CD4-positive, alpha-beta T cell treated with Interleukin-15 for 1 hour (primary cell): ENCODE results near the gene RIMS1.
"Not testable (repeated sequence)": the region's sequence is repeated elsewhere in the genome, so short reads cannot be mapped to it uniquely, and the experiment has no call there.

Source experiments
- DNase-seq: peaks from one replicate; pipeline ENCODE4 v3.0.0-alpha.2; 2020

The RIMS1 gene

DNA sequence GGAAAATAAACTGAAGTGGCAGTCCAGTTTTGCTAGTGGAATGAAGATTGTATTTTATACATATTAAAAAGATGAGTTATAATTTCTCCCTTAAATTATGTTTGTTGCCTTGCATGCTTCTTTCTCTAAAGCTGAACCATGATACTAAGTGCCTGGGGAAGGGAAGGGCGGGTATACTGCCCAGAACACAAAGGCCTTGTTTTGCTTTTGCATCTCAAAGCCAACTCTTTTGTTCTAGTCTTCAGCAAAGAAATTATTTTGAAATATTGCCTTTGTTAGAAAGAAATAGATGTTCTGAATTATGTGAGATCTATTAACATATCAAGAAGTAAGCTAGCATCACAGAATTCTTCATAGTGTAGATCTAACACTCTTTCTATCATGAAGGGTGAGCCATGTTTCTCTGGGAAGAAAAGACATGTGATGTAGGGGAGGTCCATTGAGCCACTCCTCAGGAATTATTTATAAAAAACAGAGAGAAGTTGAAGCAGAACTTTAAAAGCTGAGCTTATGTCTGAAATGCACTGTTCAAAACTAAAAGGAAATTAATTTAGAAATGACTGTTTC, 108.4 kb downstream of the RIMS1 start:
- DNase-seq = no peak

DNA sequence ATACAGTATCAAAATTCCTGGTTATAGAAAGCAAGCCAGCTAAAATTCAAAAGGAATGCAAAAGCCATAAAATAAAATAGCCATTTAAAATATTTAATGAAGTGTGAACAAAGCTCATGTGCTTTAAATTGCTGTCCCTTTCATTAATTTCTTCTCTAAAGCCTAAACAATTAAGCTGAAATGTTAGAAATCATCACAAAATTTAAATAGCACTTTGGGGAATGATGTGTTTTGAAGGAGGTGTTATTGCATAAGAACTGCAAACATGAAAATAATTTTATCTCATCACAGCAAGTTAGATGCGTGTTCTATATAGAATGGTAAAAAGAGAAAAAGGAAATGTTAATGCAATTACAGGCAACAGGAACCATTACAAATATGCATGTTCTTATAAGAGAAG, 111.0 kb downstream of the RIMS1 start:
- no peak for DNase-seq

DNA sequence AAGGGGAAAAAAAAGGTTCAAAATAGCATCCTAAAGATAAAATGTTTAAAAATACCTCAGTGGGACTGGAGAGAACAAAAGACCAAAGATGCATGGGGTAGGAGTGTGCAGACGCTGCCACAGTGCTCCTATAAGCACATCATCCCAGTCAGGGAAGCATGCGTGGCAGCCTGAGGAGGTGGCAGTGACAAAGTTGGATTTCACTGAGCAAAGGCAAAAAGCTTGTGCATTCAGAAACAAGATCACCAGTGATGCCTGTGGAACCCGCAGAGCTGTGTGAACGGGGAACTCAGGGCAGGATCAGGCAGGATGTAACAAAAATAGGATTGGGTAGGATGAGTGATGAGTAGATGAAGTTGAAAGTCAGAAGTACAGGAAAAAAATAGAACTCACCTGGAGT, 116.1 kb downstream of the RIMS1 start:
- no peak for DNase-seq

- not testable (repeated sequence) for DNase-seq
Measured at GRCh38 chr6:72006591-72006990, 120.2 kb downstream of the RIMS1 start.

- DNase-seq = no peak
Measured at GRCh38 chr6:72022830-72023229, 136.5 kb downstream of the RIMS1 start.

- DNase-seq = no peak
Measured at GRCh38 chr6:72031471-72031870, 145.1 kb downstream of the RIMS1 start.

GRCh38 chr6:72032086-72032485, 145.7 kb downstream of the RIMS1 start:
- no peak for DNase-seq

DNA sequence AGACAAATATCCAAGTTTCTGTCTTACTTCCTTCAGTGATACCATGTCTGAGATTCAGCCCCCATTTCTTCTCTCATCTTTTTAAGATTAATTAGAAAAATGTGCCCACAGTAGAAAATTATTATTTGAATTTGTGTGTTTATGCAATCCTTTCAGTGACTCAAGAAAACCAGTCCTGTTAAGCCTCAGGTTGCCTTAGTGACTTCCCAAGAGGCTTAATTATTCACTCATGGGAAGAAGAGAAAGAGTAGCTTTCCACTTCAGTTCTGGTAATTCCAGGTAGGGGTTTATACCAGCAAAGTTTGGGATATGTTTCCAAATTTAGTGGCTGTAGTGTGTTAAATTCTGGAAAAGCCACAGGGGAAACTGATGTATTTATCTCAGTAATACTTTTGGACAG, 149.1 kb downstream of the RIMS1 start:
- no peak for DNase-seq

DNA sequence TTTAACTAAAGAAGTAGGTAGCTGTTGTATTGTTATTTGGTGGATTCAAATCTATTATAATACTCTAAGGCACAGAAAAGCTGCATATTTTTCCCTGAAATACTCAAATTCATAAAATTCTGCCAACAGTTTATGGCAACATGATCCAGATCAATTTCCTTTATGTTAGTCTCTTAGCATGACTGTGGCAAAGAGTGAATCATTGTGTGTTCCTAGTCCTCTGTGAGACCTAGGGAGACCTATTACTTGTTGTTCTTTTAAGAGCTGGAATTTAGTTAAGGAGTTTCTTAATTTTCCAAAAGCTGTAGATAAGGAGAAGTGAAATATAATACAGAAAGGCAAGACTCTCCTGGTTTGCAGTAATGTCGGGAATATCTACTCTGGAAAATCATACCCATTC, 149.6 kb downstream of the RIMS1 start:
- DNase-seq = no peak

DNA sequence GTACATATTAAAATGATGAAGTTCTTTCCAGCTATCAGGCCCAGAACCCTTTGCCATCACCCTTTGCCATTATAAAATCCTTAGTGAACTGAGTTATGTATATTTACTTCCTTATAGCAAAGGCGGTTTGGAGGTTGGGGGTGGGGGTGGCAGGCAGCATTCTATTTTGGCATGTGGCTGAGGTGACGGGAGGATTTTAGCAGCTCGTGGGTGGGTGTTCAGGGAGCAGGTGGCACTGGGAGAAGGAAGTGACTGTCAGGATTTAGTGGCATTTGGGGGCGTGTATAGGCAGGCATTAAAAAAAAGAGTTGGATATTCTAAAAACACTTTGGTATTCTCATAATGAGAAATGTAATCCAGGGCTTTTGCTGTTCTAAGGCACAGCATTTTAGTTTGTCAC, 150.7 kb downstream of the RIMS1 start:
- no peak for DNase-seq

GRCh38 chr6:72040111-72040510, 153.8 kb downstream of the RIMS1 start:
- no peak for DNase-seq

- no peak for DNase-seq
Measured at GRCh38 chr6:72042088-72042487, 155.7 kb downstream of the RIMS1 start.

DNA sequence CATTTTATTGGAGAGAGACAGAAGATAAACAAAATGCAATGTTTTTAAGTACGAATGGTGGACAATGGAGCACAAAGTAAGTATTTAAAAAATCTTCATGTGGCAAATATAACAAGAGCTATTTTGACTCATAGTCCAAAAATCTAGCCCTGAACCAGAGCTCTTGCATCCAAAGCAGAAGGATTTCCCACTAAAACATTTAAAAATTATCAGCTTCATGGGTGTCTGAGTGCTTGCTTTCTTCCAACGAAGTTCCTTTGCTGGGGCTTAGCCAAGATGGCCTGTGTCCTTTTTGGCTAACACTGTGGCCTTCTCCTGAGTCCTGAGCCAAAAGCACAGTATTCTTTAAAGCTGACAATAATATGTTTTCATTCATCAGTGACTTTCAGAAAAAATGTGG, 161.7 kb downstream of the RIMS1 start:
- DNase-seq = no peak

- DNase-seq = no peak
Measured at GRCh38 chr6:72049376-72049775, 163.0 kb downstream of the RIMS1 start.

DNA sequence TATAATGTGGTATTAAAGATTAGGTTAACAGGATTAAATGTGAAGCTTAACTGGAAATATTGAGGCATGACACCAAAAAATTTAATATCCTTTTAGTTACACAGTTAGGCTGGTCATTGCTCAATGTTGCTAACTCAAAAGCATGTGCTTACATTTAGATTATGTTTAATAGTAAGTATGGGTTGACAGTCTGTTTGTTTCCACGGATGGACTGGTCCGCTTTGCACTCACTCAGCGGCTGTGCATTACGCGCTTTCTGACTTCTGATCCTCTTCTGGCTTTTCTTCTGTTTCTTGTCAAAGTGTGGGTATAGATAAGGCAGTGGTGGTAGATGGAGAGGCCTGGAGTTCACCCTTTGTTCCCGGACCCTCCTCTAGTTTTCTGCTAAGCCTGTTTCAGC, 174.9 kb downstream of the RIMS1 start:
- no peak for DNase-seq

DNA sequence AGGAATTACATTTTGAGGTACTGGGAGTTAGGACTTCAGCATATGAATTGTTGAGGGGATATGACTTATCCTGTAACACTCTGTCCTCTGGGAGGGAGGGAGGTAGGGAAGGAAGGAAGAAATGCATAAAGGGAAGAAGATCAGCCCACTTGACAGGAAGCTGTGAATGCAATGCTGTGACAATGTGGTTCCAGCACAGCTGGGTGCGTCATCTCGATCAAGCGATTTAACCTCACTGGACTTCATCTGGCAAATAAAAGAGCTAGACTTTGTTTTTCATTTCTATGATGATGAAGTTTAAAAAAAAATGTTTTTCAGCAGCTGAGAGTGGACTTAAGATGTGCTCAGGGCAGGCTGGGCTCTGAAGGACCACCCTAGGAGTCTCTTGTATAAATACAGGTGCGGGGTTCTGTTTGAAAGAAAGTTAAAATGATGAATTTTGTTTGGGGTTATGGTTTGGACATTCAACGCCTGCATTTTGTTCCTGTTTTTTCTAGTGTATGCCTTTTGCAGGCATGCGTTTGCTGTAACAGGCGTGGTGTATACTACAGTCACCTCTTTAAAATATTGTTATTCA, 178.1 kb downstream of the RIMS1 start:
- DNase-seq = no peak

DNA sequence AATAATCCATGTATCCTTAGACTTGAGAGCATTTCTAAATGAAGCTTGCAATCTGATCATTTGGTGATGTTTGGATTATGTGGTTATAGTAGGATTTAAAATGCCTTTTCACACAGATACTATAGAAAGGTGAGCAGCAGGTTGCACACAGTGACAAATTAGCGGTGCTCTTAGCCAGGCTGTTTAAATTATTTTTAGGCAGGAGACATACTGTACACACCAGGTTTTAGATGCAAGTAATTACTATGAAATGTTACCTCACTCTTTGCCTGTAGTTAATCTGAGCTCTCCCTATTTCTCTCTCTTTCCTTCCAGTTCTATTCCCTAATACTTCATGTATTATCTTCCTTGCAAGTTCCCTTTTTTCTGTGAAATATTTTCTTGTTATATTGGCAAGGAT, 191.7 kb downstream of the RIMS1 start:
- DNase-seq = no peak

GRCh38 chr6:72080260-72080941, 194.1 kb downstream of the RIMS1 start:
- no peak for DNase-seq

- DNase-seq = no peak
Measured at GRCh38 chr6:72081871-72082270, 195.5 kb downstream of the RIMS1 start.

- no peak for DNase-seq
Measured at GRCh38 chr6:72083976-72084375, 197.6 kb downstream of the RIMS1 start.

DNA sequence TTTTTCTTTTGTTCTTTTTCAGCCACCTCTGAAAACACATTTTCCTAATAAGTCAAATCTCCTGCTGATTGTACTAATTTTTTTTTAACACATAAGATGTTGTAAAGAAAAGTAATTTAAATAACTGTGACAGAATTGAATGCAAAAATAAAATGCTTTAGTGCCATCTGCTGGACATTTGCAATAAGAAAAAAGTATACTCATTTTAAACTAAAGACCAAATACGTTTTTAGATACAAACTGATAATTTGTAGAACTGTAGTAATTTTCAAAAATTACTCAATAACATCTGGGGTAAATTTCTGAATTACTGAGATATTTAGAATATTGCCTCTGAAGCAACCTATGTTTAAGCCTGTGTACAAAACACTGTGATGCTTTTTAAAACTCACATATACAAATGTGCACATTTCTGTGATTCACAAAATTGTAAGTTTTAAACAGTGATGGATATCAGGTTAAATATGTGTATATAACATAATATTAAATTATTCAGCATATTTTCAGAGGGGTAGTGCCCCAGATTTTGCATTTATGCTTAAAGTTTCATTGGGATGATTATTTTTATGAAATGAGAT, 198.7 kb downstream of the RIMS1 start:
- no peak for DNase-seq

DNA sequence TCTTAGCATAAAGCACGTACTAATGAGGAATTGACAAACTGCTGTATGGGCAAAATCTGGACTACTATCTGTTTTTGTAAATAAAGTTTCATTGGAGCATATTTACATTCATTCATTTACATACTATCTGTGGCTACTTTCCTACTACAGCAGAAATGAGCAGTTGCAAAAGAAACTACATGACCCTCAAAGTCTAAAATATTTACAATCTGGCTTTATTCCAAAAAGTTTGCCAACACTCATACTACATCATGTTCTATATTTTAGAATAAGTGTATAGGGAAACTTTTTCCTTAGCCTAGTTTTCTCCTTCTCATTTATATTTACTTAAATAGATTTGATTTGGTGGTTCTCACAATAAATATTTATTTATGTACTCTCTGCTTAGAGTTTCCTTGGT, 208.2 kb downstream of the RIMS1 start:
- no peak for DNase-seq

- DNase-seq = no peak
Measured at GRCh38 chr6:72102561-72102960, 216.2 kb downstream of the RIMS1 start.

GRCh38 chr6:72111611-72112010, 225.3 kb downstream of the RIMS1 start:
- no peak for DNase-seq

GRCh38 chr6:72130327-72130726, 244.0 kb downstream of the RIMS1 start:
- DNase-seq = no peak
